ENCODE measurements around the gene B4GALT5.
"Not testable (repeated sequence)": the region's sequence is repeated elsewhere in the genome, so short reads cannot be mapped to it uniquely, and the experiment has no call there.

Gene B4GALT5

DNA sequence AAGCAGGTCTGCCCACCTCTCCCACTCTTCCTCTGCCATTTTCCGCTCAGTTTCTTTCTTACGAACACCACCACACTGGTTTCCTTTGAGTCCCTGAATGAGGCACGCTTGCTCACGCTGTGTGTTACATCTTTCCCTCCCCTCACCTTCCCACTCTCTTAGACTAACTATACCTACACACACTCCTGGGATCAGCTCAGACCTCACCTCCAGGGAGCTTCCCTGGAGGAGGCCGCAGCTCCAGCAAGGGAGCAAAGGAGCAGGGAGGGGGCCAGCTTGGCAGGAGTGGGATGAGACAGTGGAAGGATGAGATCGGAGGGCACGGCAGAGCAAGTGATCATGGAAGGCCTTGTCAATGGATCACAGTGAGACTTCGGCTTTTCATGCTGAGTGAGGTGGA, 28.3 kb upstream of the B4GALT5 start:
- DNase-seq, result peak in 35 of 42 donors; percentile 6 to 81 (median 34)
- intact Hi-C loops (cut with DNase I), result no loop called here

DNA sequence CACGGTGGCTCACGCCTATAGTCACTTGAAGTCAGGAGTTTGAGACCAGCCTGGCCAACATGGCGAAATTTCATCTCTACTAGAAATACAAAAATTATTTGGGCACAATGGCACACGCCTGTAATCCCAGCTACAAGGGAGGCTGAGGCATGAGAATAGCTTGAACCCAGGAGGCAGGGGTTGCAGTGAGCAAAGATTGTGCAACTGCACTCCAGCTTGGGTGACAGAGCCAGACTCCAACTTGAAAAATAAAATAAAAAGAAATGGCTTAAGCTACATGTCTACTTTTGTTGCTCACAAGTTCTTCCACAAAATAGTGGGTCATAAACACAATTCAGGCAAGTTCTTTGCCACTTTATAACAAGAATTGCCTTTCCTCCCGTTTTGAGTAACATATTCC, 27.1 kb upstream of the B4GALT5 start:
- intact Hi-C loops (cut with DNase I), result no loop called here
- no peak for DNase-seq

DNA sequence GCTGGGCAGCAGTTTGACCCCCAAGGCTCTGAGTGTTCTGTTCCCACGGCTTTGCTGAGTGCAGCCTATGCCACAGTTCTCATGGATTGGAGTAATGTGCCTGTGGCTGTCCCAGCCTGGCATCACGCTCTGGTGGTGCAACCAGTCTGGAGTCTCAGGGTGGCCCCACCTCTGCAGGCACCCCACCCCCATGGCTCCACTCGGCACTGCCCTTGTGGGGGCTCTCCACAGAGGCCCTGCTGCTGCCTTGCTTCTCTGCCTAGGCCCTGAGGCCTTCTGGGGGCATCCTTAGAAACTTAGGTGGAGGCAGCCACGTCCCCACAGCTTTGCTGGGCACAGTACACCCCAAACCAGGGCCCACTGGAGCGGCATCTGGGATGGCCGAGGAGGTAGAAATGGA, 25.4 kb upstream of the B4GALT5 start:
- no peak for DNase-seq
- intact Hi-C loops (cut with DNase I), result no loop called here

DNA sequence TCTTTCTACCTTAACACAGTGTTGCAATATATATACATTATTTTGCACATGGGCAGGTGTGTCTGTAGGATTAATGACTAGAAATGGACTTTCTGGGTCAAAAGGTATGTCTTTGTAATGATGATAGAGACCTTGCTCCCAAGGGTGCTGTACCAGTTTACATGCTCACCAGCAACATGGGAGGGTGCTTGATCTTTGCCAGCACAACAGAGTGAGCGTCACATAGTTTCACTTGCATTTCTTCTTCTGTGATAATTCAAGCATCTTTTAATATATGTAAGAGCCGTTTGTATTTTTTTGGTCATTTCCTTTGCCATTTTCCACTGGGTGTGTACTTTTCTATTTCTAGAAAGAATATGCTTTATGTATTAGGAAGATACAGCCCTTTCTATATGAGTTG, 23.6 kb upstream of the B4GALT5 start:
- intact Hi-C loops (cut with DNase I), result no loop called here
- DNase-seq, result no peak

DNA sequence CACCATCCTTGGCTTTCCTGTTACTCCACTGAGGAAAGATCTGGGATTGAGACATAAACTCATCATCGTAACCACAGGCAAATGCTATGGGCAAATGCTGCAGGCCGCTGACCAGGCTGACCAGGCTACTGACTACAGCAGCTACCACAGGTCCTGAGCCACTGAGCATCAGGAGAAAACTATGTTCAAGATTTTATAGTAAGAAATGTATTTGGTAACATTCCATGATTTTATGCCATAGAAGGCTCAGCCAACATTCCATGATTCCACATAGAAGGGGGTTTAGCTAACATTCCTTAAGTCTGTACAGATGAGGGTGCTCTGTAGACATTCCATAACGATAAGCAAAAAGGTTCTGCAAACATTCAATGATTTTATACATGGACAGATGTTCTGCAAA, 16.1 kb upstream of the B4GALT5 start:
- intact Hi-C loops (cut with DNase I), result no loop called here
- DNase-seq, result no peak

DNA sequence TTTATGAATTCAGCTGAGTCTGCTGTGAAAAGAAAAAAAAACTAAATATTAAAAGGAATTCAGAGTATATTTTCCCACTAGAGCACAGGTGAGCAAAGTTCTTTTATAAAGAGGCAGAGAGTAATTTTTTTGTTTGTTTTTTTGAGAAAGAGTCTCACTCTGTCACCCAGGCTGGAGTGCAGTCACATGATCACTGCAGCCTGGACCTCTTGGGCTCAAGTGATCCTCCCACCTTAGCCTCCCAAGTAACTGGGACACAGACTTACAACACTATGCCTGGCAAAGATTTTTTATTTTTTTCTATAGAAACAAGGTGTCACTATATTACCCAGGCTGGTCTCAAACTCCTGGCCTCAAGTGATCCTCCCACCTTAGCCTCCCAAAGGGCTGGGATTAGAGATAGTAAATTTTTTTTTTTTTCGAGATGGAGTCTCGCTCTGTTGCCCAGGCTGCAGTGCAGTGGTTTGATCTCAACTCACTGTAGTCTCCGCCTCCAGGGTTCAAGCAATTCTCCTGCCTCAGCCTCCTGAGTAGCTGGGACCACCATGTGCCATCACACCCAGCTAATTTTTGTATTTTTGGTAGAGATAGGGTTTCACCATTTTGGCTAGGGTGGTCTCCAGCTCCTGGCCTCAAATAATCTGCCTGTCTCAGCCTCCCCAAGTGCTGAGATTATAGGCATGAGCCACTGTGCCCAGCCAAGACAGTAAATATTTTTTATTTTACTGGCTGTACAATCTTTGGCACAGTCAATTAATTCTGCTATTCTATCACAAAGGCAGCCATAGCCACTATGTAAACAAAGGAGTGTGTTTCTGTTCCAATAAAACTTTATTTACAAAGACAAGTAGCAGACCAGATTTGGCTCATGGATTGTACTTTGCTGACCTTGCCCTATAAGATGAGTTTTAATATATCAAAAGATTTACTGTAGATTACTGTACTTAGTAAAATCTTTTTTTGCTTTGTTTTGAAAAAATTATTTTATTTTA, 14.5 kb upstream of the B4GALT5 start:
- intact Hi-C loops (cut with DNase I), result no loop called here
- DNase-seq, result no peak

DNA sequence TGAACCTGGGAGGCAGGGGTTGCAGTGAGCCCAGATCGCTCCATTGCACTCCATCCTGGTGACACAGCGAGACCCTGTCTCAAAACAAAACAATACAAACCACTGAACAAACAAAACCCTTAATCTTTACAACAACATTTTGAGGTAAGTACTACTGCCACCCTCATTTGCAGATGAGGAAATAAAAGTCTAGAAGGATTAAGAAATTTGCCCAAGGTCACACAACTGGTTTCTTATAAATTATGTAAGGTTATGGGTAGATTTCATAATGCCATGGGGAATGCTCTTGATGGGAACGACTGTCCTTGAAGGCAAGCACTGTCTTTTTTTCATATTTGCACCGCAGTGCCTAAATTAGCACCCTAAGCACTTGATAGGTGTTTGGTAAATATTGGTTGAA, 13.8 kb upstream of the B4GALT5 start:
- intact Hi-C loops (cut with DNase I), result no loop called here
- no peak for DNase-seq

DNA sequence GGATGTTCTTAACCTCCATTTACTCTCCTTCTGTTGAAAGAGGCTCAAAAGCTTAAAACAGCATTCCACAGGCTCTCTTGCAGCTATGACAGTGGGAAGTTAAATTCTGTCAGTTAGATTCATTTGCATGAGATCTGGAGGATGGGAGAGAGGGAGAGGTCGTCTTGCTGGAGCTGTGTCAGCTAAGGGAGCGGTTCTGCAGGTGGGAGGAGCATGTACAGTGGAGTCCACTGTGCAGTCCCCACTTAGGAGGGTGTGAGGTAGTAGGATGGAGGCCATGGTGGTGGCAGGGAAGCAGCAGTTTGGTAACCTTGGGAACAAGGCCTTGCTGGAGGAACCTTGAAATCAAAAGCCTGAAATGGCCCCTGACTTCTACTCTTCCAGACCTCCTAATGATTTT, 12.0 kb upstream of the B4GALT5 start:
- intact Hi-C loops (cut with DNase I), result no loop called here
- DNase-seq, result no peak

DNA sequence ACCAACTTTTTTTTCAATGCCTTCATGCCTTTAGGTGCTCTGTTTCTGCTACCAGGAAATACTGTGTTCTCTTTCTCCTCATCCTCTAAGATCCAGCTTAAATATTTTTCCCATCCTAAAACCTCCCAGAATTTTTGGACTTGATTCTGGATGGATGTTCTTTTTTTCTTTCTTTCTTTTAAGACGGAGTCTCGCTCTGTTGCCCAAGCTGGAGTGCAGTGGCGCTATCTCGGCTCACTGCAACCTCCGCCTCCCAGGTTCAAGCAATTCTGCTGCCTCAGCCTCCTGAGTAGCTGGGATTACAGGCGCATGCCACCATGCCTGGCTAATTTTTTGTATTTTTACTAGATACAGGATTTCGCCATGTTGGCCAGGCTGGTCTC, 11.5 kb upstream of the B4GALT5 start:
- intact Hi-C loops (cut with DNase I); DNase-seq: not testable (repeated sequence)

DNA sequence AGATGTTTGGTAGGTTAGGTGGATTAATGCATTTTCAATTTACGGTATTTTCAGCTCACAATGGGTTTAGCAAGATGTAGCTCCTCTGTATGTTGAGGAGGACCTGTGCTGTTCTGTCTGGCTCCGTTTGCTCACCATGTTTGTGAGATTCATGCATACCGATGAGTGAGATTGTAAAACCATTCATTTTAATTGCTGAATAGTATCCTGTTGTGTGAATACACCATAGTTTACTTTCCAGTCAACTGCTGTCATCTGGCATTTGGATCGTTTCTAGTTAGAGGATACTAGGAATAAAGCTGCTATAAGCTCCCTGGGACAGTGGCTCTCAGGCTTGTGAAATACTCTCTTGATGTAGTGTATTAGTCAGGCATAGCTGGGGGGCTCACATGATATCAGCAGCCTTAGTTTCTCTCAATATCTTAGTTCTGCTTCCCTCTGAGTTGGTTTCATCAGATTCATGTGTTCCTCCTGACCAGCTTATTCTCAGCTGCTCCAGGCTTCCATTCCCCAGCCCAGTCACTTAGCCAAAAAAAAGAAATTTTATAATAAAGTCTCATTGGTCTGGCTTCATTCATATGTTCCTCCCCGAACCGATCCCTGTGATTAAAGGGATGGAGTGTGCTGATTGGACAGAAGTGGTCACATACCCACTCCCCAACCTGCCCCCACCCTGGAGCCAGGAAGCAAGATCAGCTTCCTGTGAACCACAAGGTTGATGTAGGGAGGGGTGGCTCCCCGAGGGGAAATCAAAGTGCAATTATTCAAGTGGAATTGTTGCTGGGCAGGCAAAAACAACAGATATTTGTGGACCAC, 10.9 kb upstream of the B4GALT5 start:
- intact Hi-C loops (cut with DNase I), result no loop called here
- DNase-seq, result peak in 5 of 42 donors; percentile 9 to 45 (median 25)

DNA sequence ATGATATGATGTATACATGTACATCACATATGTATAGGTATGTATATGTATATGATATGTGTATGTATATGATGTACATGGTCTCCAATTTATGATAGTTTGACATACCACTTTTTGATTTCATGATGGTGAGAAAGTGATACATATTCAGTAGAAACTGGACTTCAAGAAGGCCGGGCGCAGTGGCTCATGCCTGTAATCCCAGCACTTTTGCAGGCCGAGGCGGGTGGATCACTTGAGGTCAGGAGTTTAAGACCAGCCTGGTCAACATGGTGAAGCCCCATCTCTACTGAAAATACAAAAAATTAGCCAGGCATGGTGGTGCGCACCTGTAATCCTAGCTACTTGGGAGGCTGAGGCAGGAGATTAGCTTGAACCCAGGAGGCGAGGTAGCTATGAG, 10.1 kb upstream of the B4GALT5 start:
- intact Hi-C loops (cut with DNase I), result not testable (repeated sequence)

DNA sequence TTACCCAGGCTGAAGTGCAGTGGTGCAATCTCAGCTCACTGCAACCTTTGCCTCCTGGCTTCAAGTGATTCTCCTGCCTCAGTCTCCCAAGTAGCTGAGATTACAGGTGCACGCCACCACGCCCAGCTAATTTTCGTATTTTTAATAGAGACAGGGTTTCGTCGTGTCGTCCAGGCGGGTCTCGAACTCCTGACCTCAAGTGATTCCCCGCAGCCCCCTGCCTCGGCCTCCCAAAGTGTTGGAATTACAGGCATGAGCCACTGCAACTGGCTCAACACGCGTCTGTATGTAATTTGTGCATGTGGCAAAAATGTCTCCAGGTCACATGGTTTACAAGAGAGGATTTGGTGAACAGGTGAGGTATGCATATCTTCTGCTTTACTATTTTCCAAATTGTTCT, 7.6 kb upstream of the B4GALT5 start:
- not testable (repeated sequence) for DNase-seq

More for the DNA sequence above, 10.1 kb upstream of the B4GALT5 start:
- DNase-seq, result not testable (repeated sequence)

DNA sequence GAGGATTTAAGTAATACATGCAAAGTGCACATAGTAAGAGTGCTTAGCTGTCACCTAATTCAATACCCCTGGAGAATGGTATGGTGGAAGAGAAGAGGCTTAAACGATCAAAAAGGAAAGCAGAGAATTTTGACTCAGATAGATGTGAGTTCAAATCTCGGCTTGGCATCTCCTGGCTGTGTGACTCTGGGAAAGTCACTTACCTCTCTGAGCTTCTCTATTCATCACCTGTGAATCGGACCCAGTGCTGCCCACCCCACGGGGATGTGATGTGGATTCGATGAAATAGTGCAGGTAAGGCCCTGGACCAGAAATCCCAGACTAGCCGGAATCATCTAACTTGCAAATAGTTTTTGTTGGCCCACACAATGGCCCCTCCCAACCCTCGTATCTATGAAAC, 1.8 kb upstream of the B4GALT5 start:
- intact Hi-C loops (cut with DNase I), result loop anchor here (10.0 kb wide), 2 partner anchors 59 to 101 kb away; no protein-coding TSS in a partner anchor
- no peak for DNase-seq

More for the DNA sequence above, 7.6 kb upstream of the B4GALT5 start:
- intact Hi-C loops (cut with DNase I), result not testable (repeated sequence)

DNA sequence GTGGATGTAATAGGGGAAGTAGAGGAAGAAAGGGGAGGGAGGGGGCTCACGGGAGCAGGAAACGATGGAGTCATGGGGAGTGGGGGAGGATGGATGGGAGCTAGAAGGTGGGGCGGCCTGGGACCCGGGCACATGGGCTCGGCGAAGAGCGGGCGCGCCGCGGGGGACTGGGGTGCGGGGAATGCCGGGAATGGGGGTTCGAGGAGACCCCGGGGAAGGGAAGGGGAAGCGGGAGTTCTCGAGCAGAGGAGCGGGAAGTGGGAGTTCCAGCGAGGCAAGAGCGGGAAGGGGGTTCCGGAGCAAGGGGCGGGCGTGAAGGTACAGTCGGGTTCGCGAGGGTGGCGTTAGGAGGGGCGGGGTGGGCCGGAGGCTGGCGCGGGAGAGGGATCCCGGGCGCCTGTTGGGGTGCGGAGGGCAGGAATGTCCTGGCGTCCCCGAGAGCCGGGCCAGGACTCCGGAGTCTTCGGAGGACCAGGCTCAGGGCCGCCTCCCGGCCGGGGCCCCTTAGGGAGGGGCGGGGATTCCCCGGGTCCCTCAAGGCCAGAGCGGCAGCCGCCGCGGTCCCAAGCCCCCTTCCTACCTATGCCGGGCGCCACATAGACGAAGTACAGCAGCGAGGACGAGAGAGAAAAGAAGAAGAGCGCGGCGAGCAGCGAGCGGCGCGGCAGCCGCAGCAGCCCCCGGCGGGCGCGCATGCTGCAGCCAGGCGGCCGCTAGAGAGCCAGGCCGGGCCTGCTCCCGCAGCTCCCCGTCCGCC, 504 bp downstream of the B4GALT5 start:
- intact Hi-C loops (cut with DNase I), result loop anchor here (5.0 to 10.0 kb wide), 3 partner anchors 62 to 99 kb away; partner anchors contain the start of gene SLC9A8
- peak in 38 of 42 donors; percentile 16 to 70 (median 40) for DNase-seq

DNA sequence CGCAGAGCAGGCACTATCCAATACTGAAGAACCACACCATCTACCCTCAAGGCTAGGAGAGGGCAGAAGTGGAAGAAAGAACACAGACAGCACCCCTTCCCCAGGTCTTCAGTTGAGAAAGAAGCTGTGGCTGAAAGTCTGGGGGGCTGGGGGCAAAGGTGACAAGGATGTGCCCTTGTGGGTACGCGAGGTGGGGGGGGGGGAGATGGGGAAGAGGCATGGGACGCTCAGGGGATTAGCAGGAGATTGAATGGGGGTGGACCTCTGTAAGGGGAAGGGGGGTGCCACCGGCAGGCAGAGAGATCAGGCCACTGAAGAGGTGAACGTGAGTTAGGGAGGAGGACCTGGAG, 1.1 kb downstream of the B4GALT5 start:
- intact Hi-C loops (cut with DNase I), result loop anchor here (5.0 to 10.0 kb wide), 3 partner anchors 62 to 100 kb away; partner anchors contain the start of gene SLC9A8
- DNase-seq, result no peak

DNA sequence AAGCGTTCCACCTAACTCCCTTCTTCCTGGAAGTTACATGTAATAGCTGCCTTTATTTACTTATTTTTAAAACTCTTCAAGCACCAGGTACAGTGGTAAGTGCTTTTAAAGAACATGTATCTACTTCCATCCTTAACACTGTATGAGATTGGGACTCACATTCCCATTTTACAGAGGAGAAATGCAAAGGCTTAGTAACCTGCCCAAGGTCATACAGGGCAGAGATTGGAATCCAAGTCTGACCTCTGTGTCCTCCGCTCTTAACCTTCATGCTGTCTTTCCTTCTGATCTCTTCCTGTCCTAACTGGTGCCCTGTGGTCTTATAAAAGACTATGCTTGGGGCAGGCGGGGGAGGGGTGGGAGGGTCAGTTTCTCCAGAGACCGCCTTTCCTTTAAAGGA, 1.6 kb downstream of the B4GALT5 start:
- intact Hi-C loops (cut with DNase I), result loop anchor here (5.0 to 10.0 kb wide), 3 partner anchors 63 to 100 kb away; partner anchors contain the start of gene SLC9A8
- no peak for DNase-seq

DNA sequence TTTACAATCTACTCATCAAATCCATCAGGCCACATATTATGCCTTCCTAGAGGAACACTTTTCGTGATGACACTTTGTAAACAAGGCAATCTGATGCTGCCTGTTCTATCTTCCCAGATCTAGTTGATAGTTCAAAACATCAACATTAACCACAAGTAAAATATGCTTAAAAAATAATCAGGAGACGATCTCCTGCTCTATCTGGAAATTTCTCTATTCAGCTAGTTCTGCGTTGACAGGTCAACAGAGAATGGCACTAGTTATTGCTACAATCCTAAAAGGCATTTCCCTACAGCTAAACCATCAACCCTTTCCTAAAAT, 2.1 kb downstream of the B4GALT5 start:
- DNase-seq, result no peak
- intact Hi-C loops (cut with DNase I), result loop anchor here (5.0 to 10.0 kb wide), 3 partner anchors 63 to 101 kb away; partner anchors contain the start of gene SLC9A8

DNA sequence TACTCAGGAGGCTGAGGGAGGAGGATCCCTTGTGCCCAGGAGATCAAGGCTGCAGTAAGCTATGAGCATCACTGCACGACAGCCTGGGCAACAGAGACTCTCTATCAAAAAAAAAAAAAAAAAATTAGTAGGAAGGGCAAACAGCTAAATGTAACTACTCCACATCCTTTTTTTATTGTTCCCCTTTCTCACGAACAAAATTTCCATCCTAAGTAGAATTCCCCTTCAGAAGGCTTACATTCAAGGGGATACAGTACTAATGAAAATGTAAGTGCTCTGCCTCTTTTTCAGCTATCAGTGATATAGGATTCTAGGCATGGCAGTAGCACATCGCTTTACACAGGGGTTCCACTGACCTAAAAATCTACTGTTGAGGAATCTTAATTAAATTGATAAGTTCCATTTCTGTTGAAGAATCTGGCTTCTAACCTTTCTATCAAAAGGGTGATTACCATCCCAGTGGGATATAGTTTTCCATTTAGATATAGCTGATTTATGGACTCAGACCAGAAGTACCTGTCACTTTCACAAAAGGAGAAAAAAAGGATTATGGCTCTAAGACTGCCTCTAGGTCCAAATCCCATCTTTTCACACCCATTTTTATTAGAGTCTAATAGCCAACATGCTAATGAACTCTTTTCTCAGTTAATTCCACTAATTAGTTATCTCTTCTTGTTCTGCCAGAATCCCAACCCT, 2.6 kb downstream of the B4GALT5 start:
- intact Hi-C loops (cut with DNase I), result loop anchor here (5.0 to 10.0 kb wide), 3 partner anchors 64 to 101 kb away; partner anchors contain the start of gene SLC9A8
- DNase-seq, result no peak

Measured in head of caudate nucleus (tissue), 42 donors.